ENCODE data around the gene GOLGA6L6.
"Not testable (repeated sequence)": the region's sequence is repeated elsewhere in the genome, so short reads cannot be mapped to it uniquely, and the experiment has no call there.

GOLGA6L6 gene, protein sequence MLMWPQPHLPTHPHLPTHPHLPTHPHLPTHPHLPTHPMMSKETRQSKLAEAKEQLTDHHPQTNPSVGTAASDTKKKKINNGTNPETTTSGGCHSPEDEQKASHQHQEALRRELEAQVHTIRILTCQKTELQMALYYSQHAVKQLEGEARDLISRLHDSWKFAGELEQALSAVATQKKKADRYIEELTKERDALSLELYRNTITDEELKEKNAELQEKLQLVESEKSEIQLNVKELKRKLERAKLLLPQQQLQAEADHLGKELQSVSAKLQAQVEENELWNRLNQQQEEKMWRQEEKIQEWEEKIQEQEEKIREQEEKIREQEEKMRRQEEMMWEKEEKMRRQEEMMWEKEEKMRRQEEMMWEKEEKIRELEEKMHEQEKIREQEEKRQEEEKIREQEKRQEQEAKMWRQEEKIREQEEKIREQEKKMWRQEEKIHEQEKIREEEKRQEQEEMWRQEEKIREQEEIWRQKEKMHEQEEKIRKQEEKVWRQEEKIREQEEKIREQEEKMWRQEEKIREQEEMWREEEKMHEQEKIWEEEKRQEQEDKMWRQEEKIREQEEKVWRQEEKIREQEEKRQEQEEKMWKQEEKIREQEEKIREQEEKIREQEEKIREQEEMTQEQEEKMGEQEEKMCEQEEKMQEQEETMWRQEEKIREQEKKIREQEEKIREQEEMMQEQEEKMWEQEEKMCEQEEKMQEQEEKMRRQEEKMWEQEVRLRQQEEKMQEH

GRCh38 chr15:20541700-20542099 lies at the start of gene GOLGA6L6:
Gene GOLGA6L6, minus strand, starts transcription at chr15:20541800. Its CDS starts 91 bp downstream, at chr15:20541709.
- DNase-seq (ENCODE audit: low read depth in 1 of 2, low spot score in 1 of 2), result not testable (repeated sequence)

- DNase-seq (ENCODE audit: low read depth in 1 of 2, low spot score in 1 of 2), result not testable (repeated sequence)
Observed at GRCh38 chr15:20590069-20590468, 48.5 kb upstream of the GOLGA6L6 start.

DNA sequence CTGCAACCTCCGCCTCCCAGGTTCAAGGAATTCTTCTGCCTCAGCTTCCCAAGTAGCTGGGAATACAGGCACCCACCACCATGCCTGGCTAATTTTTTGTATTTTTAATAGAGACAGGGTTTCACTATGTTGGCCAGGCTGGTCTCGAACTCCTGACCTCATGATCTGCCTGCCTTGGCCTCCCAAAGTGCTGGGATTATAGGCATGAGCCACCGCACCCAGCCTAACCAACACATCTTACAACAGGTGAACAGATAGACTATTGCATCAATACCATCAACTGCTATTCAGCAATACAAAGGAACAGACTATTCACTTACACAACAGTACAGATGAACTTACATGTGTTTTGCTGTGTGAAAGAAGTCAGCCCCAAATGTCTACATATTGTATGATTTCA lies 45.2 kb upstream of the GOLGA6L6 start:
- DNase-seq (ENCODE audit: low read depth in 1 of 2, low spot score in 1 of 2), result not testable (repeated sequence)

GRCh38 chr15:20582726-20583115 lies 41.1 kb upstream of the GOLGA6L6 start:
- not testable (repeated sequence) for DNase-seq (ENCODE audit: low read depth in 1 of 2, low spot score in 1 of 2)

- DNase-seq (ENCODE audit: low read depth in 1 of 2, low spot score in 1 of 2), result not testable (repeated sequence)
Observed at GRCh38 chr15:20582109-20582725, 40.6 kb upstream of the GOLGA6L6 start.

DNA sequence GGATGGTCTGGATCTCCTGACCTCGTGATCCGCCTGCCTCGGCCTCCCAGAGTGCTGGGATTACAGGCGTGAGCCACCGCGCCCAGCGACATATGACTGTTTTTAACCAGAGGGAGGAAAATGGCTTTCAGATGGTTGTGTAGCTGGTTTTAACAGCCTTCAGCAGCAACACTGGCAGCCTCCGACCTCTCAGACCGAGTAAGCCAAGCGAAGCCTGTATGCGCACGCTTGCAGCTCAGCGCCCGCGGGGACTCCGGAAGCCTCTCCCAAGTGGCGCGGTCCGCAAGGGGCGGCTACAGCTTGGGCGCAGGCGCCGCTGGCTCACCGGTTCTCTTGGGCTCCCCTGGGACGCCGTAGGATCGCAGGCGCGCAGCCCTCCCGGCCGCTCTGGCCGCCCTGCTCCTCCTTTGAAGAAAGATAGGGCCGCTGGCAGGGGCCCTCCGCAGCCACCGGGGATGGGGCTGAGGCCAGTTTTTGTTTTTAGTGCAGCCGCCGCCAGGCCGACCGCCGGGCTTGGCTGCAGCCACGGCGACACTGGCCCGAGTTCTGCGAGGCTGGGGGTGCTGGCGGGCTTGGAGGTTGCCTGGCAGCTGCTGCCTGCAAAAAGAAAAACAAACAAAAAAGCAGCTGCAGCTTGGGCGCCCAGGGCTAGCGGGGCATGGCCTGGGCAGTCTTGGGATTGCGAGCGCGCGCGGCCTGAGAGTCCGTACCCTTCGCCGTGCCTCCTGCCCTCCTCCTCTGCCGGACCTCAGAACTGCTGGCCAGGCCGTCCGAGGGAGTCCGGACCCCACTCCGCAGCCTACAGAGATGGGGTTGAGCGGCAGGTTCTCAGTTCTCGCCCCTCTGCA lies 39.9 kb upstream of the GOLGA6L6 start:
- DNase-seq (ENCODE audit: low read depth in 1 of 2, low spot score in 1 of 2), result not testable (repeated sequence)

GRCh38 chr15:20579662-20580061 lies 38.1 kb upstream of the GOLGA6L6 start:
- not testable (repeated sequence) for DNase-seq (ENCODE audit: low read depth in 1 of 2, low spot score in 1 of 2)

GRCh38 chr15:20551289-20551688 lies 9.7 kb upstream of the GOLGA6L6 start:
- not testable (repeated sequence) for DNase-seq (ENCODE audit: low read depth in 1 of 2, low spot score in 1 of 2)

DNA sequence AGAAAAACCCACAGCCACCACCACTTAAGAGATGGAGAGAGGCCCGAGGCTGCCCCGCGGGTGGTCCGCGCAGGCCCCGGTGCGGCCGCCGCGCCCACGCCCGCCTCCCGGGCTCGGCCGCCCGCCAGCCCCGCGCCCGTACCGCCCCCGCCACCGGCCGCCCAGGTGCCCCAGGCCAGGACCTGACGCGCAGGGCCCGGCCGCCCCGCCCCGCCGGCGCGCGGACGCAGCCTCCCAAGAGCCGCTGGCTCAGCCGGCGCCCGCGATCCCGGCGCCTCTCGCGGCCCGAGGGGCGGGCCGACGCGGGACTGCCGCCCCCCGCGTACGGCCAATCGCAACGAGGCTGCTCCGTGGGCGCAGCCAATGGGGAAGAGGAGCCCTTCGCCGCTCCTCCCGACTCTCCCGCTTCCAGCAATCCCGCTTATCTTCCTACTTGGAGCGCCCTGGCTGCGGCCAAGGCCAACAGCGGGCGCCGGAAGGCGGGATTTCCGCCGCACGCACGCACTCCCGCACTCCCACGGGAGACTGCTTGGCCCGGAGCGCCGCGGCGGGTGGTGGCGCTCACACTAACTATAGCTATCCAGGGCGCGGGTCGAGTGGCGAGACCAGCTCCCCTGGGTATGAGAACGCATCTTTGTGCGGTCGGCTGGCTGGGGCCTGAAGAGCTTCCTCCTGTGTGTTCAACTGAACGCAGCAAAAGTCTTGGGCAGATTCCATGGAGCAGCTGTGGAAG lies 35.5 kb downstream of the GOLGA6L6 start:
- not testable (repeated sequence) for DNase-seq (ENCODE audit: low read depth in 1 of 2, low spot score in 1 of 2)

DNA sequence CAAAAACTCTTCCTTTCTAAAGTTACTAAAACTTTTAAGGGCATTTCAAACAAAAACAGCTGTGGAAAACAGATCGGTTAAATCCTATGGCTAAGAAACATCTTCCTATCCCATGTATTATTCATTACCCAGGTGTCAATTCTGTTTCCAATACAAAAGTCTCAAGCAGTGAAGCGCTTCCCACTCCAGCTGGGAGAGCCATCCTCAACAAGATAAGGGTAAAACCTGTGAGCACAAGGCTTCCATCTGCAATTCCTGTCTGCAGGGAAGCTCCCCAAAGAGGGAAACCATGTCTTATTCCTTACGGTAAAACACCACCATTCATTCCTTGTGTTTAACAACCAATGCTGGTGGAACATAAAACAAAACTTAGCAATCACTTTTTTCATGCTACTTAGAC lies 38.8 kb downstream of the GOLGA6L6 start:
- DNase-seq (ENCODE audit: low read depth in 1 of 2, low spot score in 1 of 2), result not testable (repeated sequence)

DNA sequence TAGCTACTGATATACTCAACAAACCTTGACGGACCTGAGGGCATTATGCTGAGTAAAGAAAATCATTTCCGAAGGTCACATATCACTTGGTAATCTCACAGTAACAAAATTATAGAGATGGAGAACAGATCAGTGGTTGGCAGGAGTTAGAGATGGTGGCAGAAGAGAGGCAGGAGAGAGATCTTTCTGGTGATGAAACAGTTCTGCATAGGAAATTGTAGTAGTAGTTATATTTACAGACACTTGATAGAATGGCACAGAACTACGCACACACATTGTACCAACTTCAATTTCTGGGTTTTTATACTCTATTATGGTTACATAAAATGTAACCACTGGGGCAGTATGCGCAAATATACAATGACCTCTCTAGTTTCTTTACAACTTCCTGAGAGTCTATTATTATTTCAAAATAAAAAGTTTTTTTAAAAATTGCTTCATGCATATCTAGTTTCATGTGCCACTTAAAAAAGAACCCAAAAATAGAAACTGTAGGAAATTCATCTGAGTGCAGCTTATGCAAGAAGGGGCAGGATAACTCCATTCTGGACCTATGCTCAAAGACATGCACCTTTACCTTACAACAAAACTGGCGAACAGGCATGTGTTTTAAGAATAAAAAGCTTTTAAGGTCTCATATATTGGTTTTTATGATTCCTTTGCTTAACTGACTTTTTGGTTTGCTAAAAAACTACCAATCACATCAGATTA lies 39.9 kb downstream of the GOLGA6L6 start:
- not testable (repeated sequence) for DNase-seq (ENCODE audit: low read depth in 1 of 2, low spot score in 1 of 2)

- not testable (repeated sequence) for DNase-seq (ENCODE audit: low read depth in 1 of 2, low spot score in 1 of 2)
Observed at GRCh38 chr15:20497781-20498180, 43.8 kb downstream of the GOLGA6L6 start.

DNA sequence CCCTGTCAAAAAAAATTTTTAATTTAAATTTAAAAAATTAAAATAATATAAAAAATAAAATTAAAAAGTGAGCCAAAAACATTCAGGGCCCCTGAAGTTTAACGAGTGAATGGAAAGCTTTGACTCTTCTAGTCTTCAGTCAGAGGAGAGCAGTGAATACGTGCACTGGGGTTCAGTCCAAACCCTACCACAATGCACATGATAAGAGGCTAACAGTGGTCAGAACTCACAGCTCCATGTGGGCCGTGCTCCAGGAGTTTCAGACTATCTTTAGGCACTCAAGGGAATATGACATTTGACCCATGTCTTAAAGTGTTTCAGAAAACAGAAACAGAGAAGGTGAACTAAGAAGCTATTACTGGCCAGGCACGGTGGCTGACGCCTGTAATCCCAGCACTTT lies 48.6 kb downstream of the GOLGA6L6 start:
- not testable (repeated sequence) for DNase-seq (ENCODE audit: low read depth in 1 of 2, low spot score in 1 of 2)

DNA sequence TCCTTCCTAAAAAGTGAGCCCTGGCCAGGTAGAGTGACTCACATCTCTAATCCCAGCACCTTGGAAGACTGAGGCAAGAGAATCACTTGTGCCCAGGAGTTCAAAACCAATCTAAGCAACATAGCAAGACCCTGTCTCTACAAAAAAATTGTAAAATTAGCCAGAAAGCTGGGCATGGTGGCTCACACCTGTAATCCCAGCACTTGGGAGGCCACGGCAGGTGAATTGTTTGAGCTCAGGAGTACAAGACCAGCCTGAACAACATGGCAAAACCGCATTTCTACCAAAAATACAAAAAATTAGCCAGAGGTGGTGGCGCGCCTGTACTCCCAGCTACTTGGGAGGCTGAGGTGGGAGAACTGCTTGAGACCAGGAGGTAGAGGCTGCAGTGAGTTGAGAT lies 49.0 kb downstream of the GOLGA6L6 start:
- DNase-seq (ENCODE audit: low read depth in 1 of 2, low spot score in 1 of 2), result not testable (repeated sequence)

DNA sequence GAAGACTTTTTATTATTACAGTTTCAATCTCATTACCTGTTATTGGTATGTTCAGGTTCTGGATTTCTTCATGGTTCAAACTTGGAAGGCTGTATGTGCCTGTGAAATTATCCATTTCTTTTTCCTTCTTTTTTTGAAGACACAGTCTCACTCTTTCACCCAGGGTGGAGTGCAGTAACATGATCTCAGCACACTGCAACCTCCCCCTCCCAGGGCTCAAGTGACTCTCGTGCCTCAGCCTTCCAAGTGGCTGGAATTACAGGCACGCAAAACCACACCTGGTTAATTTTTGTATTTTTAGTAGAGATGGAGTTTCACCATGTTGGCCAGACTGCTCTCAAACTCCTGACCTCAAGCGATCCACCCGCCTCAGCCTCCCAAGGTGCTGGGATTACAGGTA lies 52.3 kb downstream of the GOLGA6L6 start:
- DNase-seq (ENCODE audit: low read depth in 1 of 2, low spot score in 1 of 2), result not testable (repeated sequence)
